ENCODE data around the gene HCFC1.

HCFC1 gene

DNA sequence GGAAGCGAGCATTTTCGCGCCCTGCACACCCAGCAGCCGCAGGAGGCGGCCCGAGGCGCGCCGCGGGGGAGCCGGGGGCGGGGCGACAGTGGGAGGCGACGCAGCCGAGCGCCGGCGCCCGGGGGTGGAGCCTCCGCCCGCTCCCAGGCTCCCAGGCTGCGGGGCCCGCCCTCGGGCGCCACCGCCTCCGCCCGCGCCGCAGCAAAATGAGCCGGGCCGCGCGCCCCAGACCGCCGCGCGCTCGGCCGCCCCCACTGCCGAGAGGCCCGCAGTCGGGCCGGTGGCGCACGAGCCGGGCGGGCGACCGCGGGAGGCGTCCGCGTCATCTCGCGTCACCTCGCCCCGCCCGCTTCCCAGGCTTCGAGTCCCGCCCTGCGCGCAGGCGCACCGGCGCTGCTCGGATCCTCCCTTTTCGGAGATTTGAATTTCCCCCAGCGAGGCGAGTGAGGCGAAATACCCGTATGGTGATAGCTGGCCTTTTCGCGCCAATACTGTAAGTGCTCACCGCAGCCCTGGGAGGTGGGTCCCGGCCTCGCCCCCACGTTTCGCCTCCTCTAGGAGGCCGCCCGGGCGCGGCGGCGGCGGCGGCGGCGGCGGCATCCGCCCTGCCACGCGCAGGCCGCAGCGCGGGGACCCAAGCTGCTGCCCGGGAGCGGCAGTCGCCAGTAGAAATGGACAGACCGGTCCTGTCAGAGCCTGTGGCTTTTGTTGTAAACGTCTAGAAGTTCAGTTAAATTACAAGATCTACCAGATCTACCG lies 929 bp upstream of the HCFC1 start, which contains the start of gene TMEM187:
Gene TMEM187 (plus strand): TSS at position 387 of the 759 bp plus-strand sequence. CDS start 9,309 bp downstream, outside the sequence.
- peak; percentile 74 for DNase-seq (ENCODE audit: insufficient read length, low spot score)
- TF ChIP-seq, protein P1, sequence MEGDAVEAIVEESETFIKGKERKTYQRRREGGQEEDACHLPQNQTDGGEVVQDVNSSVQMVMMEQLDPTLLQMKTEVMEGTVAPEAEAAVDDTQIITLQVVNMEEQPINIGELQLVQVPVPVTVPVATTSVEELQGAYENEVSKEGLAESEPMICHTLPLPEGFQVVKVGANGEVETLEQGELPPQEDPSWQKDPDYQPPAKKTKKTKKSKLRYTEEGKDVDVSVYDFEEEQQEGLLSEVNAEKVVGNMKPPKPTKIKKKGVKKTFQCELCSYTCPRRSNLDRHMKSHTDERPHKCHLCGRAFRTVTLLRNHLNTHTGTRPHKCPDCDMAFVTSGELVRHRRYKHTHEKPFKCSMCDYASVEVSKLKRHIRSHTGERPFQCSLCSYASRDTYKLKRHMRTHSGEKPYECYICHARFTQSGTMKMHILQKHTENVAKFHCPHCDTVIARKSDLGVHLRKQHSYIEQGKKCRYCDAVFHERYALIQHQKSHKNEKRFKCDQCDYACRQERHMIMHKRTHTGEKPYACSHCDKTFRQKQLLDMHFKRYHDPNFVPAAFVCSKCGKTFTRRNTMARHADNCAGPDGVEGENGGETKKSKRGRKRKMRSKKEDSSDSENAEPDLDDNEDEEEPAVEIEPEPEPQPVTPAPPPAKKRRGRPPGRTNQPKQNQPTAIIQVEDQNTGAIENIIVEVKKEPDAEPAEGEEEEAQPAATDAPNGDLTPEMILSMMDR (IDR thresholded peaks at IDR 0.05; ENCODE audit: insufficient read depth, missing control alignments), result no peak
- FAIRE-seq, result no peak

DNA sequence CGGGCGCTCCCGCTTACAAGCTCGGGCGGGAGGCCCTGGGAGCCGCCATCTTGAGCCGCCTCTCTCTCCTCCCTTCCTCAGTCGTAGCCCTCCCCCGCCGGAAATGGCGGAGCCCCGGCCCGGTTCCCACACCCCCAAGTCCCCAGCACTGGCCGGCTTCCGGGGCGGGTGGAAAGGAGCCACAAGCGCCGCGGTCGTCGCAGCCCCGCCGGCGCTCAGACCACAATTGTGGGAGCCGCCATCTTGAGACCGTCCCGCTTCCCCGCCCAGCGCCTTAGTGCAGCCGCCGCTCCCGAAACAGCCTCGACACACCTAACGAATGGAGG lies 531 bp downstream of the HCFC1 start:
- FAIRE-seq (no peak), DNase-seq (ENCODE audit: insufficient read length, low spot score) (no peak)
- TF ChIP-seq, protein P1 (IDR thresholded peaks at IDR 0.05; ENCODE audit: insufficient read depth, missing control alignments), result no peak

DNA sequence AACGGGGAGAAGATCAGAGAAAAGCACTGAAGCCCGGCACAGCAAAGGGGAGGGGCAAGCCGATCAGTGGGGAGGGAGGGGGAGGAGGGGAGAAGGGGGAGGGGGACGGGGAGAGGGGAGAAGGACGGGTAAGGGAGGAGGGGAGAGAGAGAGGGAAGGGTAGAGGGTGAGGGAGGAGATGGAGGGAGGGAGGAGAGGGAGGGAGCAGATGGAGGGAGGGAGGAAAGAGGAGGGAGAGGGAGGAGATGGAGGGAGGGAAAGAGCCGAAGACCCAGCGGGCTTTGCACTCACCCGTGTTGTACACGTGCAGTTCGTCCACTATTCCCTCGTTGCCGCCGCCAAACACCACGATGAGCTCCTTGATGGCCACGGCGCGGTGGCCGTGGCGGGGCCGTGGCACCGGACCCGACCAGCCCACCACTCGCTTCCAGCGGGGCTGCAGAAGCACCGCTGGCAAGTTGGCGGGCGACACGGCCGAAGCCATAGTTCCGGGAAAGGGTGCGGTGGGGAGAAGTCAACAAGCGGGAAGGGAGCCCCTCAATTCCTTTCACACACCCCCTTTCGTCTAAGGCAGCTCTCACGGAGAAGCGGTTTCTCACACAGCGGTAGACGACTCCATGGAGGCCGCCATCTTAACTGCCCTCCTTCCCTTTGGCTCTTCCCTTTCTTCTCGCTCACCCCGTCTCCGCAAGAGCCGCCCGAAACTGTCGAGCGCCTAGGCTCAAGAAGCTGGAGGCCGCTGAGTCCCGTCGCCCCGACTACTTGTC lies 1.1 kb downstream of the HCFC1 start:
- TF ChIP-seq, protein P1 (IDR thresholded peaks at IDR 0.05; ENCODE audit: insufficient read depth, missing control alignments), result no peak
- DNase-seq (ENCODE audit: insufficient read length, low spot score), result no peak
- no peak for FAIRE-seq

GRCh38 chrX:153969904-153970356 lies 1.7 kb downstream of the HCFC1 start:
- FAIRE-seq (no peak), DNase-seq (ENCODE audit: insufficient read length, low spot score) (no peak)
- TF ChIP-seq, protein P1 (IDR thresholded peaks at IDR 0.05; ENCODE audit: insufficient read depth, missing control alignments), result no peak

DNA sequence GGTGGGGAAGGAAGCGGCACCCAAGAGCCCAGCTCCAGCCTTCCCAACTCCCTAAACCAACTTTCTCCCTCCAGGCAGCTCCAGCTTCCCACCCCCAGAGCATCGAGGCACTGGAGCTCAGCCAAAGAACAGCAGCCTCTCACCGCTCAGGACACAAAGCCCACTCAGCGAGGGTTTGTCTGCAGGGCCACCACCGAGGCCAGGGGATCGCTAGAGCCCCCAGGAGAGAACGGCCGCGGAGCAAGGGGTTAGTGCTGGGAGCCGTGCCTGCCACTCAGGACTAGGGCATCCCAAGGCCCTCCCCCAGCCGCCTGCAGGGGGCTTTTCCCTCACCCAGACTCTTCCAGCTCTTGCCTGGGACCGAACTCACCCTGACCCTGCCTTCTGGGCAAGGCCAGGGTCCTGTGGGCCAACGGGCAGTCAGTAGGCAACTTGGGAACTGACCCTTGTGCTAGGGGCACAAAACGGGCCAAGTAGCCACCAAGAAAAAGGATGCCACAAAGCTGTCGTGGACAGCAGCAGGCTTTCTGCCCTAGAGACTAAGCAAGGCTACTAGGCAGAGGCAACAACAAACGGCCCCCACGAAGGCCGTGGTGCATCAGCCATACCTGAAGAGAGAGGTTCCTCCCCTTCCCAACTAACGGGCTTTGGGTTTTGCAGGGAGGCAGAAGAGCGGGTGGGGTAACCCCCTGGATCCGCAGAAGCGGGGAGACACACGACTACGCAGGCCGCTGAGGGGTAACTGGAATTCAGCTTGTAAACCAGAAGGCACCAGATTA lies 2.3 kb downstream of the HCFC1 start:
- FAIRE-seq (no peak), DNase-seq (ENCODE audit: insufficient read length, low spot score) (no peak)
- TF ChIP-seq, protein P1 (IDR thresholded peaks at IDR 0.05; ENCODE audit: insufficient read depth, missing control alignments), result no peak

- no peak for FAIRE-seq
- no peak for DNase-seq (ENCODE audit: insufficient read length, low spot score)
- TF ChIP-seq, protein P1 (IDR thresholded peaks at IDR 0.05; ENCODE audit: insufficient read depth, missing control alignments), result peak; percentile 10
Observed at GRCh38 chrX:153968754-153969124, 2.9 kb downstream of the HCFC1 start.
